ENCODE data around the gene DLG1. TPM values are rescaled to one million over a fixed set of nuclear protein-coding genes. Genes with fewer than 3 reads are reported as not detected.

DLG1 gene
- total and polyA plus RNA-seq, 2 of the 4 experiments (the other 2 are of a cell fraction), result 21.2 to 57.7 TPM

GRCh38 chr3:197336348-197336747 is 37.9 kb upstream of the DLG1 start:
- CTCF ChIA-PET, result no interaction called here

More at GRCh38 chr3:197336348-197336747, 37.9 kb upstream of the DLG1 start:
- DNase-seq, result no peak
- no peak overlapping the region for H2AFZ ChIP-seq (replicated peaks; ENCODE audit: low read length, poor library complexity)
- H2BK20ac ChIP-seq (ENCODE audit: low read depth, low read length), result no peak overlapping the region
- no peaks in the 10 kb centered on the region for H4K20me1 ChIP-seq (ENCODE audit: insufficient read depth, low read length)
- no peak overlapping the region for H3K56ac ChIP-seq (ENCODE audit: extremely low read depth, insufficient read depth, low read length)
- no peaks in the 10 kb centered on the region; the same call in 1 of the 2 replicates for H3K9me1 ChIP-seq (ENCODE audit: insufficient read depth, low read length)
- H3K4me1 ChIP-seq (ENCODE audit: control insufficient read depth, insufficient read depth, low read length), result peaks cover 6% of the 10 kb centered on the region; the same call in 1 of the 2 replicates
- no peak overlapping the region for H3K14ac ChIP-seq (replicated peaks; ENCODE audit: low read depth, low read length)
- dilution Hi-C loops (cut with HindIII; ENCODE audit: low sequenced_read_pairs, unreplicated experiment), result no loop called here
- H4K91ac ChIP-seq (ENCODE audit: insufficient read depth, low read depth, low read length), result no peak overlapping the region
- no peak overlapping the region for H3K9ac ChIP-seq (ENCODE audit: low read depth, low read length)
- H3K9me3 ChIP-seq (ENCODE audit: control insufficient read depth, insufficient read depth, low read length), result no peaks in the 10 kb centered on the region
- no peak overlapping the region for H2BK15ac ChIP-seq (ENCODE audit: low read depth, low read length)
- no peak for ATAC-seq (ENCODE audit: low read depth)
- no peaks in the 10 kb centered on the region for H3K79me1 ChIP-seq (ENCODE audit: low read depth in 1 of 2, low read length in 2 of 2)
- TF ChIP-seq RFX5 (IDR thresholded peaks at IDR 0.05; ENCODE audit: low read depth, low read length) (no peak), MAZ (IDR thresholded peaks at IDR 0.05; ENCODE audit: borderline replicate concordance, low read depth, low read length) (no peak), MAFK (IDR thresholded peaks at IDR 0.05; ENCODE audit: low read depth, low read length) (no peak), NFE2L2 (IDR thresholded peaks at IDR 0.05; ENCODE audit: low read depth, low read length) (no peak), CHD1 (IDR thresholded peaks at IDR 0.05; ENCODE audit: low read depth, low read length) (no peak), CEBPB (IDR thresholded peaks at IDR 0.05; ENCODE audit: low read depth, low read length) (no peak), RAD21 (IDR thresholded peaks at IDR 0.05; ENCODE audit: low read length) (no peak)
- TF ChIP-seq, protein P1, sequence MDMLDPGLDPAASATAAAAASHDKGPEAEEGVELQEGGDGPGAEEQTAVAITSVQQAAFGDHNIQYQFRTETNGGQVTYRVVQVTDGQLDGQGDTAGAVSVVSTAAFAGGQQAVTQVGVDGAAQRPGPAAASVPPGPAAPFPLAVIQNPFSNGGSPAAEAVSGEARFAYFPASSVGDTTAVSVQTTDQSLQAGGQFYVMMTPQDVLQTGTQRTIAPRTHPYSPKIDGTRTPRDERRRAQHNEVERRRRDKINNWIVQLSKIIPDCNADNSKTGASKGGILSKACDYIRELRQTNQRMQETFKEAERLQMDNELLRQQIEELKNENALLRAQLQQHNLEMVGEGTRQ (IDR thresholded peaks at IDR 0.05; ENCODE audit: low read depth, low read length), result no peak
- H2AK5ac ChIP-seq (ENCODE audit: low read depth, low read length), result no peak overlapping the region
- peaks cover 25% of the 10 kb centered on the region for H3K27me3 ChIP-seq (ENCODE audit: control insufficient read depth, insufficient read depth, low read length)
- no peak overlapping the region for H2BK5ac ChIP-seq (ENCODE audit: low read depth, low read length, poor library complexity, severe bottlenecking)
- WGBS, 2 experiments (ENCODE audit: extremely low coverage in 2 of 2, insufficient read length in 1 of 2), result 89% methylated on average over 3 of the region's 4 CpGs; no CpG with 5 or more reads in 1 of the 2 experiments
- no peak overlapping the region for H3K18ac ChIP-seq (ENCODE audit: low read depth, low read length)
- no peaks in the 10 kb centered on the region for H3K36me3 ChIP-seq (ENCODE audit: control insufficient read depth, insufficient read depth, low read length)
- H3K4ac ChIP-seq (ENCODE audit: low read depth, low read length), result no peak overlapping the region
- no peak overlapping the region for H3K4me2 ChIP-seq (ENCODE audit: low read depth, low read length)
- POLR2A ChIA-PET (ENCODE audit: unreplicated experiment), result no interaction called here
- H3K23ac ChIP-seq (ENCODE audit: low read depth, low read length), result no peak overlapping the region
- no peak overlapping the region for H2AK9ac ChIP-seq (replicated peaks; ENCODE audit: low read depth, low read length, poor library complexity)
- no peak overlapping the region for H3K27ac ChIP-seq (ENCODE audit: insufficient read depth, low read length)
- in situ Hi-C loops (cut with MboI; ENCODE audit: low sequenced_read_pairs), result no loop called here
- intact Hi-C loops (cut with micrococcal nuclease), result no loop called here
- H3K4me3 ChIP-seq (ENCODE audit: insufficient read depth, low read depth, low read length), result no peak overlapping the region
- no TSS peak for BruUV-seq (replicated peaks)
- no peak overlapping the region for H4K5ac ChIP-seq (ENCODE audit: low read depth, low read length)
- H4K8ac ChIP-seq (ENCODE audit: low read depth in 2 of 2, low read length in 2 of 2), result no peak overlapping the region
- H2BK120ac ChIP-seq (ENCODE audit: low read depth, low read length), result no peak overlapping the region

Measured in IMR-90 (cell line).